PC-9 (cell line): ENCODE measurements around the gene PCGF3.

Experiments
- CTCF ChIP-seq: fragments of 200-600 bp; sonication (generic); conservative IDR thresholded peaks from 2 replicates; pipeline ENCODE4 v1.6.1; 2017; ENCODE audit warnings: mixed run types, antibody characterized with exemption, mild to moderate bottlenecking, moderate library complexity
- EZH2 ChIP-seq: fragments of 200-600 bp; sonication (generic); IDR thresholded peaks from 2 replicates; pipeline ENCODE4 v1.8.0; 2017; ENCODE audit warnings: antibody characterized with exemption, low read depth

GRCh38 chr4:819401-820229 is 114.0 kb downstream of the PCGF3 start:
- TF ChIP-seq EZH2 (no peak), CTCF (no peak)
